Loucy (cell line): Measurements from ENCODE around the gene LAPTM4A.

Source experiments
- EZH2phosphoT487 ChIP-seq: fragments of 200-600 bp; IDR thresholded peaks from 2 replicates; pipeline ENCODE4 v1.6.1; 2018; ENCODE audit warnings: antibody characterized with exemption, mild to moderate bottlenecking, moderate library complexity, borderline replicate concordance
- TF ChIP-seq, protein P1 (sequence below): fragments of 200-600 bp; sonication (generic); conservative IDR thresholded peaks from 2 replicates; pipeline ENCODE4 v1.5.1; 2014; ENCODE audit warnings: mild to moderate bottlenecking, antibody characterized with exemption, low read length

DNA sequence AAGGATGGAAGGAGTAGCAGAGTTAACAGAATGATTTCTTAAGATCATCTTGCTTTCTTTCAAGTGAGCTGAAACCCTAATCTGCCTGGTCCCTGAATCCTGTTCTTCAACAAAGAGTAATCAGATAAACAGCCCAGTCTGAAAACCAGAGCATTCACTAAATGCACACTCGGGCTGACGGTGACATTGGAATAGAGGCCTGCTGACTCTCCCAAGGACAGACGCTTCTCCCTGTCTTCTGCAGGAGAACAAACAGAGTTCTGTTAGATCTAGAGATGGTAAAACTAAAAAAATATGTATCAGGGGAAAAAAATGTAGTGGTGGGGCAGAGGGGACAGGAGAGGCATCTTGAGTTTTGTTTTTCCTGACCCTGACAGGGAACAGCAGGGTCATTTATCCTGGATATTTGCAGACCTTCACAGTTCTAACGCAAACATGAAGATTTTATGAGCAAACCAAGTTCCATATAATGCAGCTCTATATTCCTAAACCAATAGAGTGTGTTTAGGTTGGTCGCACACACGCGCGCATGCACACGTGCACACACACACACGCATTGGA is 46.3 kb downstream of the LAPTM4A start:
- TF ChIP-seq, protein P1, sequence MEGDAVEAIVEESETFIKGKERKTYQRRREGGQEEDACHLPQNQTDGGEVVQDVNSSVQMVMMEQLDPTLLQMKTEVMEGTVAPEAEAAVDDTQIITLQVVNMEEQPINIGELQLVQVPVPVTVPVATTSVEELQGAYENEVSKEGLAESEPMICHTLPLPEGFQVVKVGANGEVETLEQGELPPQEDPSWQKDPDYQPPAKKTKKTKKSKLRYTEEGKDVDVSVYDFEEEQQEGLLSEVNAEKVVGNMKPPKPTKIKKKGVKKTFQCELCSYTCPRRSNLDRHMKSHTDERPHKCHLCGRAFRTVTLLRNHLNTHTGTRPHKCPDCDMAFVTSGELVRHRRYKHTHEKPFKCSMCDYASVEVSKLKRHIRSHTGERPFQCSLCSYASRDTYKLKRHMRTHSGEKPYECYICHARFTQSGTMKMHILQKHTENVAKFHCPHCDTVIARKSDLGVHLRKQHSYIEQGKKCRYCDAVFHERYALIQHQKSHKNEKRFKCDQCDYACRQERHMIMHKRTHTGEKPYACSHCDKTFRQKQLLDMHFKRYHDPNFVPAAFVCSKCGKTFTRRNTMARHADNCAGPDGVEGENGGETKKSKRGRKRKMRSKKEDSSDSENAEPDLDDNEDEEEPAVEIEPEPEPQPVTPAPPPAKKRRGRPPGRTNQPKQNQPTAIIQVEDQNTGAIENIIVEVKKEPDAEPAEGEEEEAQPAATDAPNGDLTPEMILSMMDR = no peak
- no peak for TF ChIP-seq EZH2phosphoT487
